IgD-negative memory B cell (primary cell): ENCODE data around the gene LLGL2. TPM values are rescaled to one million over a fixed set of nuclear protein-coding genes. Genes with fewer than 3 reads are reported as not detected.

Source experiments
- H3K27ac Mint-ChIP-seq, 3 donors: one replicate each; pipeline ENCODE4 v1.8.0; 2020 to 2022; ENCODE audit warnings: mild to moderate bottlenecking in 3 of 3, mixed read lengths in 3 of 3, moderate library complexity in 1 of 3
- H3K27me3 Mint-ChIP-seq: one replicate; pipeline ENCODE4 v1.8.0; 2021; ENCODE audit warnings: mixed read lengths
- H3K36me3 Mint-ChIP-seq: one replicate; pipeline ENCODE4 v1.8.0; 2020; ENCODE audit warnings: mild to moderate bottlenecking, mixed read lengths
- H3K4me1 Mint-ChIP-seq, 3 donors: one replicate each; pipeline ENCODE4 v1.8.0; 2020 to 2022; ENCODE audit warnings: mixed read lengths in 3 of 3, mild to moderate bottlenecking in 1 of 3
- H3K4me3 Mint-ChIP-seq, 4 donors: one replicate each; pipeline ENCODE4 v1.8.0; 2020 to 2022; ENCODE audit warnings: mild to moderate bottlenecking in 4 of 4, mixed read lengths in 4 of 4, moderate library complexity in 3 of 4
- H3K9me3 Mint-ChIP-seq, 3 donors: one replicate each; pipeline ENCODE4 v1.8.0; 2020 to 2021; ENCODE audit warnings: mixed read lengths in 3 of 3, mild to moderate bottlenecking in 1 of 3
- polyA plus RNA-seq: library from polyadenylated mRNA; unstranded; fragments of 300-500 nt; fragmentation: Illumina TruSeq; gene quantifications from one replicate; pipeline ENCODE4 v1.2.3, GENCODE V29; 2021

The LLGL2 gene
- polyA plus RNA-seq, 1 donor from 2014 or later = 21.8 TPM

DNA sequence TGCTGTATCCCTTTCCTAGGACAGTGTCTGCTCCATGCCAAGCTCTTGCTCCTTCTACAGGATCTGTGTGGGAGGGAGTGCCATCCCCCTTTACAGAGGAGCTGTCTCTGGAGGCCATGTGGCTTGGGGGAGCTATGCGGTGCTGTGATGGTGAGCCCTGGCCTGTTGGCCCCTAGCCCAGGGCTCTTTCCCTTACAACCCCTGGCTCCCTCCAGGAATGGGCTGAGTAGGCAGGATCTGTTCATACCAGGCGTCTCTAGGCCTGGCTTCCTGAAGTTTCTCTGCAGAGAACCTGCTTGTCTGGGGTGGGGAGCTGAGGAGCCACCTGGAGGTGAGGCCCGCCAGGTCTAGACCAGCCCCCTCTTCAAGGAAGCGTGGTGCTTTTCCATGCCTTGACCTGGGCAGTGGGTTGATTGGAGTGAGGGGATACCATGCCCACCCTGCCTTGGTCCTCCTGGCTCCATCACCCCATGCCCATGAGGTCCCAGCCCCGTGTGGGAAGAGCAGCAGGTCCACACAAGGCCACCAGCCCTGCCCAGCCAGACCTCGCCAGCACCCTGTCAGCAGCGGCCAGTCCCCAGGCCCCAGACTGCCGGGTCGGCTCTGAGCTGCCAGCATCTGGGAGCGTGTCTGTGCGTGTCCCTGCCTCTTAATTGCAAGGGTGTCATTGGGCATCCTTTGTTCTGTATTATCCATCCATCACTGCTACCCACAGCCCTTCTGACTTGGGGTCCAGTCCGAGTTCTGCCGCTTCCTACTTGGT, 14.7 kb downstream of the LLGL2 start:
- Mint-ChIP-seq H3K27ac (peak overlapping the region in 1 of 3 donors; percentile 57), H3K4me3 (no peak overlapping the region), H3K36me3 (peaks cover 4% of the 10 kb centered on the region), H3K4me1 (peaks cover 0 to 4% (median 3%) of the 10 kb centered on the region in 3 donors), H3K9me3 (no peaks in the 10 kb centered on the region), H3K27me3 (no peaks in the 10 kb centered on the region)

DNA sequence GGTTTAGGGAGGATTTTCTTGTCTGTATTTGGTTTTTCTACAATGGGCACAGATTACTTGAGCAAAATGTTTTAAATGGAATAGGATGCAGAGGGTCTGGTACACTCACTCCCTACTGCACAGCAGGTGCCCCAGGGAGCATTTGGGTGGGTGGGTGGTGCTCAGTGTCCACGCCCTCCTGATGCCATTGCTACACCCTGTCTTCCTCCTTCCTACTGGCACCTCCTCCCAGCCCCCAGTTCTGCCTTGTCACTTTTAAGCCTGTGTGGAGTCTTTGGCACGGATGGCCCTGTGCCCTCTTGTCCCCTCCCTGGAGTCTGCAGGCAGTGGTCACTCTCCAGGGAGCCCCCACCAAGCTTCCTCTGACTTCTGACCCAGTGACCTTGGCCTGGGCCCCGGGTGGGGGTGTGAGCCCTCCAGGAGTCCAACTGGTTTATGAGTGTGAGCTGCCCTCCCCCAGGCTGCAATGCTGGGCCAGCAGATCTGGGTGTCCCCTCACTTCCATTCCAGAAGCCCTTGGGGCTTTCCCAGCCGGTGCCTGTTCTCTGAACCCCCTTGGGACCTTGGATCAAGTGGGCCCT, 15.5 kb downstream of the LLGL2 start:
- H3K27ac Mint-ChIP-seq = peak overlapping the region in 2 of 3 donors; percentile 53 to 57
- peaks cover 4% of the 10 kb centered on the region for H3K36me3 Mint-ChIP-seq
- no peaks in the 10 kb centered on the region for H3K27me3 Mint-ChIP-seq
- H3K4me3 Mint-ChIP-seq = peak overlapping the region in 1 of 4 donors; percentile 41
- H3K9me3 Mint-ChIP-seq = no peaks in the 10 kb centered on the region
- peaks cover 0 to 3% (median 0%) of the 10 kb centered on the region in 3 donors for H3K4me1 Mint-ChIP-seq

DNA sequence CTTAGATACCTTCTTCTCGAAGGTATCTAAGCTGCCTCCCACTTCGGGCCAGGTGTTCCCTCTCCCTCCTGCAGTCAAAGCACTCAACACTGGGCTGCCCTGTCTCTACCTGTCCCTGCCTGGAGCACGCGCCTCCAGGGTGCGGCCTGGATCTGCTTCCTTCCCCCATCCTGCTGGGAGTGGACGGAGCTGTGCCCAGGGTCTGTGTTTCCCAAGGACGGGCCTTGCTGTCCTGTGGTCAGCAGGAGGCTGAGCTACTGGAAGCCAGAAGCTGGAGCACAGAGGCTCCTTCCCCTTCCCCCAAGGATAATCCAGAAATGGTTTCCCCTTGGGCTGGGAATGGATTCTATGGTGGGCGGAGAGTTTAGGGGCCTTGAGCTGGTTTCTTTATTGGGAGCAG, 16.7 kb downstream of the LLGL2 start:
- Mint-ChIP-seq H3K9me3 (no peaks in the 10 kb centered on the region), H3K27ac (no peak overlapping the region), H3K4me3 (no peak overlapping the region), H3K27me3 (no peaks in the 10 kb centered on the region), H3K36me3 (peaks cover 4% of the 10 kb centered on the region), H3K4me1 (peaks cover 0 to 3% (median 0%) of the 10 kb centered on the region in 3 donors)

DNA sequence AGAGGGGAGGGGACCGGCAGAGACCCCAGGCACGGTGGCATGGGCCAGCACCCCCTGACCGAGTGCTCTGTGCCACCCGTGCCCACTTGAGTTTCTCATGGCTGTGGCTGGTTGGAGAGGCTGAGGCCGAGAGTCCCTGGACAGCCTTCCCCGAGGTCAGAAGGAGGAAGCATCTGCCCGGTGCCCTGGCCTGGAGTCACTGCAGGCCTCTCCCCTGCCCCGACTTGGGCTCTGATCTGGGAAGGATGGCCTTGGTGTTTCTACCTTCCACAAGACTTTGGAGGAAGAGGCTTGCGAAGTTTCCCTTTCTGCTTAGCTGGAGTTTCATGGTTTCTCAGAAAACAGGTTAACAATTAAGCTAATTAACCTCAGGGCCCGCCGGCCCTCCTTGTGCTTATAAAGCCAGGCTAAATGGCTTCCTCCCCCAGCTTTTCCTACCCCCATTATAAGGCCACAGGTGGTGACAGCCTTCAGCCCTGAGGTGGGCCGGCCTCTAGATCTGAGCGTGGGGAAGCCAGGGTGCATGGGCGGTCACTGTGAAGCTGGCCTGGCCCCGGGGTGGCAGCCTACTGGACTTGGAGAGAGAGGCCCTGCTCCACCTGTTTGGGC, 17.3 kb downstream of the LLGL2 start:
- Mint-ChIP-seq H3K27me3 (no peaks in the 10 kb centered on the region), H3K36me3 (peaks cover 4% of the 10 kb centered on the region), H3K4me1 (peaks cover 0 to 3% (median 0%) of the 10 kb centered on the region in 3 donors), H3K27ac (no peak overlapping the region), H3K4me3 (no peak overlapping the region), H3K9me3 (no peaks in the 10 kb centered on the region)

DNA sequence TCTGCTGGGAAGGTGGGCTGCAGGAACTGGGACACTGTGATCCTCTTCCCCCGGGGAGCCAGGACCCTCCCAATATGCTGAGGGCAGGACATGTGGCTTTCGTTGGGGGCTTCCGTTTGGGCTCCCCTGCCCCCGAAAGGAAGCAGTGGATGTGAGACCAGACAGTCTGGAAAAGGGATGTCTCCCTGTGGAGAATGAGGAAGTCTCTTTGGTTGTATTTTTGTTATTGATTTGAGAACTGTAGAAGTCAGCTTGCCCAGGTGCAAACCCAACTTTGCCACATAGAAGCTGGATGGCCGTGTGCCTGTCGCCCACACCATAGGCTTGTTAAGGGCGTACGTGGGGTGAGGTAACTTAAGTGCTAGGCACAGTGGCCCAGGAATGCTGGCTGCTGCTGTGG, 18.8 kb downstream of the LLGL2 start:
- no peaks in the 10 kb centered on the region for H3K27me3 Mint-ChIP-seq
- H3K4me1 Mint-ChIP-seq = peaks cover 1 to 4% (median 4%) of the 10 kb centered on the region in 3 donors

DNA sequence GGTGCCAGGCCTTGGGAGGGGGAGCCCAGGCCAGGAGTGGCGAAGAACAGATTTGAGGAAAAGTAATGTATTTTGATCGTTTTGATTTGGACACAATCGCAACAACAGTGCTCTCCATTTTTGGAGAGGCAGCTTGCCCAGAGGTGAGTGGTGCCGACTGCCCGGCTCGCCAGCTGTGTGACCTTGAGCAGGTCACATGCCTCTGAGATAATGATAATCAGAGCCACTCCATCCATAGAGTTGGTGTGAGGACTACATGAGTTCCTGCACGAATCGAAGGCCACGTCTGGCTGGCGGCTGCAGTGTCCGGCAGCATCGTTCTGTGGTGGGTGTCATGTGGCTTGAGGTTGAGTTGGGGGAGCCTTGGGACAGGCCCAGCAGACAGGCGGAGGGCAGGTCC, 20.7 kb downstream of the LLGL2 start:
- H3K4me1 Mint-ChIP-seq = peaks cover 1 to 4% (median 4%) of the 10 kb centered on the region in 3 donors

More for the DNA sequence above, 18.8 kb downstream of the LLGL2 start:
- H3K9me3 Mint-ChIP-seq = no peaks in the 10 kb centered on the region
- H3K27ac Mint-ChIP-seq = no peak overlapping the region
- H3K36me3 Mint-ChIP-seq = peaks cover 4% of the 10 kb centered on the region
- H3K4me3 Mint-ChIP-seq = no peak overlapping the region

DNA sequence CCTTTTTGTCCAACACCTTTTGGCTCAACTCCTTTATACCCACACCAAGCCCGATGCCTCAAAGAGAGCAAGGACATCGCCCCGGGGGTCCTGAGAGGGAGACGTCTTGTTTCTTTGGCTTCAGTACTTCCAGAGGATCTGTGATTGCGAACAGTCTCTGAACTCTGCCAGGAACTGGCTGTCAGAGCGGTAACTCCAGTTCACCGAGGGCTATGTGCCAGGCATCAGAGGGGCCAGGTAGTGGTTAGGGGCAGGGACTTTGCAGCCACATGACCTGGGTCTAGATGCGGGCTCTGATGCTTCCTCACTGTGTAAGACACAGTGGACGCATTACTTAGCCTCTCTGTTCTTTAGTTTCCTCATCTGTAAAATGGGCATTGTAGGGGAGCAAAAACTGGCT, 21.6 kb downstream of the LLGL2 start:
- no peak overlapping the region for H3K4me3 Mint-ChIP-seq
- peaks cover 7% of the 10 kb centered on the region for H3K36me3 Mint-ChIP-seq
- no peak overlapping the region for H3K27ac Mint-ChIP-seq
- H3K4me1 Mint-ChIP-seq = peaks cover 1 to 4% (median 4%) of the 10 kb centered on the region in 3 donors
- no peaks in the 10 kb centered on the region for H3K27me3 Mint-ChIP-seq
- H3K9me3 Mint-ChIP-seq = no peaks in the 10 kb centered on the region

More for the DNA sequence above, 20.7 kb downstream of the LLGL2 start:
- Mint-ChIP-seq H3K9me3 (no peaks in the 10 kb centered on the region), H3K27ac (no peak overlapping the region), H3K4me3 (no peak overlapping the region), H3K27me3 (no peaks in the 10 kb centered on the region), H3K36me3 (peaks cover 7% of the 10 kb centered on the region)

DNA sequence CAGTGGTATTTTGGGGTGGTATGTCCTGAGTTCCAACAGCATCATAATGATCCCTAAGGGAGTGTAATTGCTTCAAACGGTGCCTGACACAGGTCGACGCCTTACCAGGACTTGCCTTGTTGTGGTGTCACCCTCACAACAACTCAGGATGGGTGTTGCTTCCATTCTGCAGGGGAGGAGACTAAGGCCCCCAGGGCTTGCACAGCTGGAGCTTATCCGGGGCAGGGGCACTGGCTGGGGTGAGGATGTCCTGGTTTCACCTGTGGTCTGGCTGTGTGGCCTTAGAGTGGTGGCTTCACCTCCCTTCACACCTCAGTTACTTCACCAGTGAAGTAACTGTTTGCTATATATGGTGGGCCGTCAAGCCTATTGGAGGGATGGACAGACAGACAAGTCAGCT, 23.3 kb downstream of the LLGL2 start:
- peak overlapping the region; percentile 23 to 78 (median 60) for H3K27ac Mint-ChIP-seq
- H3K27me3 Mint-ChIP-seq = no peaks in the 10 kb centered on the region
- H3K4me3 Mint-ChIP-seq = peak overlapping the region in 1 of 4 donors; percentile 45
- H3K4me1 Mint-ChIP-seq = peaks cover 1 to 4% (median 4%) of the 10 kb centered on the region in 3 donors
- H3K9me3 Mint-ChIP-seq = no peaks in the 10 kb centered on the region
- peaks cover 7% of the 10 kb centered on the region for H3K36me3 Mint-ChIP-seq

DNA sequence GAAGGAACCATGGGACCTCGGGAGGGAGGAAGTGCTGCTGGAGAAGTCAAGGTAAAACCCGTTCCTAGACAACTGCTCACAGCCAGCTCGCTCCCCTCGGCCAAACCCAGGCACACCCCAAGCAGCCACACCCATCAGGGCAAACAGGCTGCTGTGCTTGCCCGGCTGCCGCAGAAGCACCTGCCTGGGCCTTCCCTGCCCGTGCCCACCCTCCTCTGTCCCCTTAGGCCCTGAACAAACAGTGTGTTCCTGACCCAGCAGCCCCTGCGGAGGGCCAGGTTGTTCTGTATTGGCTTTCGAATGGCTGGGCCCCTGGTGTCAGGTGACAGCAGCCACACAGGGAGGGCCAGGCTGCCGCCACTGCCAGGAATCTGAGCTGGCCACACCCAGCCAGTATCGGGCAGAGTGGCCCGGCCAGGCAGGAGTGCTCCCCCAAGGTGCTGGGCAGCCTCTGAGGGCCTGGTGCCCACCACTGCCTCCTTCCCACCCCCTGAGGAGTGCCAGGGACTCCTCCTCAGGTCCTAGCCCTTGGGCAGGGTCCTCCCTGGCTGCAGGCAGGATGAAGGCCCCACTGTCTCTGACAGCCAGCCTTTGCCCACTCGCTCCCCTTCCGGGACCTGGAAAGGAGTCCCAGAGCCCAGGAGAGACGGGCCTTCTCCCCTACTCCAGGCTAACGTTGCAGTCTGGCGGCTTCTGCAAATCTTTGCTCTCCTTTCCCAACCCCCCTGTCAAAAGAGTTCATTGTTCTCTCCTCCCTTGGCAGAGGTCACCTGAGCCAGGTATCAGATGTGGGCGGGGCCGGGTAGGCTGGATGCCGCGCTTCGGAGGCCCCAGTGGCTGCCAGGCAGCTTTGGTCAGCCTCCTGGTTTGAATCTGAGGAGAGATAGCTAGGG, 24.0 kb downstream of the LLGL2 start:
- Mint-ChIP-seq H3K36me3 (peaks cover 4% of the 10 kb centered on the region), H3K9me3 (no peaks in the 10 kb centered on the region), H3K4me1 (peaks cover 1 to 4% (median 4%) of the 10 kb centered on the region in 3 donors), H3K27ac (peak overlapping the region in 2 of 3 donors; percentile 60 to 78), H3K27me3 (no peaks in the 10 kb centered on the region), H3K4me3 (peak overlapping the region in 1 of 4 donors; percentile 45)

DNA sequence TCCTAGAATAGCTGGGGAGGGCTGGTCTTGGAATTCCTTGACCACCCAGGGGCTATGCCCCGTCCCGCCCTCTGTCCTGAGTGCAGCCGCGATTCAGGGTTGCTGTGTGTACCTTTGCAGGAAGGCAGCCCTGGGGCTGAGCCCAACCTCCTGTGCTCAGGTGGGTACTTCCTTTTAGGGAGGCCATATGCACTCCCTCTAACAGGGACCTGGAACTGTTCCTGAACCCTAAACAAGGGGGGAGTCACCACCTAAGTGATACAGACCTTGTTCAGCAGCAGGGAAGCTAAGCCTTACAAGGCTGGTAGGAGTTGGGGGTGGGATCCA, 24.6 kb downstream of the LLGL2 start:
- H3K4me1 Mint-ChIP-seq = peaks cover 1 to 4% (median 4%) of the 10 kb centered on the region in 3 donors
- H3K36me3 Mint-ChIP-seq = peaks cover 4% of the 10 kb centered on the region
- no peaks in the 10 kb centered on the region for H3K9me3 Mint-ChIP-seq

DNA sequence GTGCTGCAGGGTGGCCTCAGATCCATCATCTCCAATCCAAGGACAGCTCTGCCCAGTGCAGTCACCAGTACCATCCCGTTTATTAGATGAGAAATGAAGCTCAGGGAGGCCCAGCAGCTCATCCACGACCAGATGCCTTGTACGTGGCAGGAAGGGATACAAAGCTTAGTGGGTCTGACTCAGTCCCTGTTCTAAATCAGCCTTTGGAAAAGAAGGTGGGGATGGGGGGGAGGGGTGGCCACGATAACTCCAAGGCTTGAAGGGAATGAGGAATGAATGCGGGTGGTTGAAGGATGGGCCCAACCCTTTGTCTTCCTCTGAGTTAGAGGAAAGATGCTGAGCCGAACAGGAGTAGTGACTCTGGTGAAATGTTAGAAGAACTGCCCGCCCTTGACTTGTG, 25.8 kb downstream of the LLGL2 start:
- no peaks in the 10 kb centered on the region for H3K9me3 Mint-ChIP-seq
- no peak overlapping the region for H3K27ac Mint-ChIP-seq
- H3K36me3 Mint-ChIP-seq = peaks cover 4% of the 10 kb centered on the region
- peaks cover 1 to 4% (median 4%) of the 10 kb centered on the region in 3 donors for H3K4me1 Mint-ChIP-seq
- no peak overlapping the region for H3K4me3 Mint-ChIP-seq
- no peaks in the 10 kb centered on the region for H3K27me3 Mint-ChIP-seq

More for the DNA sequence above, 24.6 kb downstream of the LLGL2 start:
- Mint-ChIP-seq H3K4me3 (no peak overlapping the region), H3K27ac (no peak overlapping the region), H3K27me3 (no peaks in the 10 kb centered on the region)

DNA sequence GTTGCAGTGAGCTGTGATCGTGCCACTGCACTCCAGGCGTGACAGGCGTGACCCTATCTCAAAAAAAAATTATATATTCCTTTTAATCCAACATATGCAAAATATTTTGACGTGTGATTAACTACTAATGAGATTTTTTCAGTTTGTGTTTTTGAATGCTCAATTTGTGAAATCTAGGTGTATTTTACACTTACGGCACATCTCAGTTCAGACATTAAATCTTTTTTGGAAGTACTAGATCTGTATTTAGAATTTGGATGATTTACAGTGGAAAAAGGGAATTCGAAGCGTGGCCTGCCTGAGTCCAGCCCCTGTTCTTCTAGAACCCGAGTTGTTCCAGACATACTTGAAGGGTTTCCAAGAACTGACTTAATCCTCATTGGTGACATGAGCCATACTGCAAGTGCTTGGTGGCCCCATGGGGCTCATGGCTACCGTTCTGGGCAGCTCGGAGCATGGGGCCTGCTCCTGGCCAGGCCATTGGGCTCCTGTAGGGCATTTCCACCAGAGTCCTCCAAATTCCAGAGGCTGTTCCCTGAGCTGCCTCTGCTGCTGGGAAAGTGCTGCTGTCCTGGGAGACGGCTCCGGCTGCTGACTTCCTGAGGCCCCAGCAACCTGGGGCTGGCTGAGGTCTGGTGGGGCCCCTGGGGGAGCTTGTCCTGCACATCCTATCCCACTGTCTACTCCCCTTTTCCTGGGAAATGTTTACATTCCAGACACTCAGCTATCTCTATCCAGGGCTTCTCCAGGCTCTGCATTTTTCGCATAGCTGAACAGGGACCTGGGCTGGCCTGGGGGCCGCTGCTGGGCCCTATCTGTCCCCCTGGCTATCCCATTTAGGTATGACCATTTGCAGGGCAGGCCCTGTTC, 27.2 kb downstream of the LLGL2 start:
- H3K4me1 Mint-ChIP-seq = peaks cover 1 to 4% (median 4%) of the 10 kb centered on the region in 3 donors
- H3K27me3 Mint-ChIP-seq = no peaks in the 10 kb centered on the region
- peaks cover 4% of the 10 kb centered on the region for H3K36me3 Mint-ChIP-seq
- no peaks in the 10 kb centered on the region for H3K9me3 Mint-ChIP-seq
- H3K4me3 Mint-ChIP-seq = no peak overlapping the region
- H3K27ac Mint-ChIP-seq = no peak overlapping the region

DNA sequence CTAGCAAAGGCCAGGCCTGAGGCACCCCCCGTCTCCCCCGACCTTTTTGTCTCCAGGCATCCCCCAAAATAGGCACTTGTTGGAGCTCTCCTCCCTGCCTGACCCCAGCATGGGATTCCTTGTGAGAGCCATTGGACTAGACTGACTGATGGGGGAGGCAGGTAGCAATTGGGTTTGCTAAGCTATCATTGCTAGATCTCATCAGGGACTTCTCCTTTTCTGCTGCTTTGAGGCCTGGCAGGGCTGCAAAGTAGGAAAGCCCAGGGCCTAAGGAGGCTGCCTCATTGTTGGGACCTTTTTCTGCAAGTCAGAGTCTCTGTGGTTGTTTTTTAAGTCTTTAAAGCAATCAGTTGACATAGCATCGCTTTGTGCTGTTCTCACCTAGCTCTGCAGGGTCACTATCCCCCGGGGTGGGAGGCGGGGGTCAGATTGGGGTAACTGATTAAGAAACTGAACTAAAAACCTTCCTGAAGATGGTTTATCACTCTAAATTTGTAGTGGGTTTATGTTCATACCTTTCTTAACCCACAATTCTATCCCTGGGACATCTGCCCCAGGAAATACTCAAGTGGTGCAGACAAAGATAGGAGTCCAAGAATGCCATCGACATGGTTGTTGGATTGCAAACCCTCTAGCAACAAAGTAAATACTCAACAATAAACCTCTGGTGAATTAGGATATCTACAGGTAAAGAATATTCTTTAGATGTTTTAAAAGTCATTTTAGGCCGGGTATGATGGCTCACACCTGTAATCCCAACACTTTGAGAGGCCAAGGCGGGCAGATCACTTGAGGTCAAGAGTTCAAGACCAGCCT, 28.0 kb downstream of the LLGL2 start:
- no peaks in the 10 kb centered on the region for H3K9me3 Mint-ChIP-seq
- H3K27ac Mint-ChIP-seq = no peak overlapping the region
- peaks cover 1 to 4% (median 4%) of the 10 kb centered on the region in 3 donors for H3K4me1 Mint-ChIP-seq
- H3K36me3 Mint-ChIP-seq = peaks cover 4% of the 10 kb centered on the region
- H3K4me3 Mint-ChIP-seq = no peak overlapping the region
- H3K27me3 Mint-ChIP-seq = no peaks in the 10 kb centered on the region
